DOHH2 (cell line): ENCODE data around the gene SHC4.

ENCODE experiments used
- H3F3A ChIP-seq: fragments of 200-600 bp; sonication (generic), shearing (Covaris generic); 2 replicates; pipeline ENCODE4 v1.6.0; 2016; ENCODE audit warnings: antibody characterized with exemption, mild to moderate bottlenecking; ENCODE audit not compliant: control insufficient read depth, insufficient read depth
- H3K27ac ChIP-seq: fragments of 200-600 bp; sonication (generic); 2 replicates; pipeline ENCODE4 v1.5.1; 2014; ENCODE audit warnings: low read depth, mild to moderate bottlenecking, low read length, moderate library complexity
- H3K27me3 ChIP-seq: fragments of 200-600 bp; sonication (generic); 2 replicates; pipeline ENCODE4 v1.6.1; 2014; ENCODE audit warnings: mild to moderate bottlenecking, low read length, mixed read lengths; ENCODE audit not compliant: control insufficient read depth
- H3K36me3 ChIP-seq: fragments of 200-600 bp; sonication (generic); 2 replicates; pipeline ENCODE4 v1.6.1; 2014; ENCODE audit warnings: mild to moderate bottlenecking, low read length, moderate library complexity, mixed read lengths; ENCODE audit not compliant: control insufficient read depth
- H3K4me1 ChIP-seq: fragments of 200-600 bp; sonication (generic); 2 replicates; pipeline ENCODE4 v1.6.1; 2014; ENCODE audit warnings: mild to moderate bottlenecking, low read length, mixed read lengths; ENCODE audit not compliant: control insufficient read depth
- H3K4me2 ChIP-seq: fragments of 200-600 bp; sonication (generic); 2 replicates; pipeline ENCODE4 v1.6.0; 2014; ENCODE audit warnings: mild to moderate bottlenecking, low read length, moderate library complexity
- H3K4me3 ChIP-seq: fragments of 200-600 bp; sonication (generic); 2 replicates; pipeline ENCODE4 v1.5.1; 2014; ENCODE audit warnings: mild to moderate bottlenecking, low read length, mixed read lengths
- H3K79me2 ChIP-seq: fragments of 200-600 bp; sonication (generic); 2 replicates; pipeline ENCODE4 v1.6.1; 2014; ENCODE audit warnings: mild to moderate bottlenecking, low read length, mixed read lengths; ENCODE audit not compliant: control insufficient read depth
- H3K9me2 ChIP-seq: fragments of 200-600 bp; sonication (generic); replicated peaks from 2 replicates; pipeline ENCODE4 v1.6.1; 2014; ENCODE audit warnings: mild to moderate bottlenecking, low read length, mixed read lengths; ENCODE audit not compliant: control insufficient read depth
- H3K9me3 ChIP-seq: fragments of 200-600 bp; sonication (generic); 2 replicates; pipeline ENCODE4 v1.6.1; 2014; ENCODE audit warnings: antibody characterized with exemption, low read length, mixed read lengths; ENCODE audit not compliant: control insufficient read depth, insufficient read depth
- H4K20me1 ChIP-seq: fragments of 200-600 bp; sonication (generic); 2 replicates; pipeline ENCODE4 v1.6.0; 2014; ENCODE audit warnings: low read depth, mild to moderate bottlenecking, antibody characterized with exemption, low read length, moderate library complexity; ENCODE audit not compliant: control insufficient read depth, insufficient read depth
- CTCF ChIP-seq: fragments of 200-600 bp; sonication (generic); IDR thresholded peaks from one replicate; pipeline ENCODE4 v1.5.1; 2014; ENCODE audit warnings: antibody characterized with exemption, mild to moderate bottlenecking, low read depth, low read length; ENCODE audit not compliant: poor library complexity, severe bottlenecking
- EZH2phosphoT487 ChIP-seq: fragments of 200-600 bp; sonication (generic); IDR thresholded peaks from 2 replicates; pipeline ENCODE4 v1.6.1; 2017; ENCODE audit warnings: borderline replicate concordance, mild to moderate bottlenecking, antibody characterized with exemption, low read length, moderate library complexity, mixed read lengths

Gene SHC4

GRCh38 chr15:48967336-48967735 is 3.6 kb upstream of the SHC4 start:
- Histone ChIP-seq H3K4me2 (no peak overlapping the region), H3F3A (no peaks in the 10 kb centered on the region), H3K4me1 (no peaks in the 10 kb centered on the region), H3K9me2 (no peaks in the 10 kb centered on the region), H3K79me2 (no peaks in the 10 kb centered on the region), H4K20me1 (no peaks in the 10 kb centered on the region), H3K36me3 (no peaks in the 10 kb centered on the region), H3K9me3 (no peaks in the 10 kb centered on the region), H3K4me3 (no peak overlapping the region), H3K27me3 (no peaks in the 10 kb centered on the region), H3K27ac (no peak overlapping the region)
- TF ChIP-seq CTCF (no peak), EZH2phosphoT487 (no peak)

GRCh38 chr15:48966595-48967301 is 3.0 kb upstream of the SHC4 start:
- no peaks in the 10 kb centered on the region for H3F3A ChIP-seq
- H3K4me2 ChIP-seq: no peak overlapping the region
- H3K4me1 ChIP-seq: no peaks in the 10 kb centered on the region
- no peaks in the 10 kb centered on the region for H3K27me3 ChIP-seq
- no peak for TF ChIP-seq EZH2phosphoT487
- no peak for TF ChIP-seq CTCF
- H3K9me2 ChIP-seq: no peaks in the 10 kb centered on the region
- H3K9me3 ChIP-seq: no peaks in the 10 kb centered on the region
- no peak overlapping the region for H3K27ac ChIP-seq
- H3K79me2 ChIP-seq: no peaks in the 10 kb centered on the region
- H4K20me1 ChIP-seq: no peaks in the 10 kb centered on the region
- no peak overlapping the region for H3K4me3 ChIP-seq
- no peaks in the 10 kb centered on the region for H3K36me3 ChIP-seq

- no peaks in the 10 kb centered on the region for H3K9me2 ChIP-seq
- H3K27me3 ChIP-seq: no peaks in the 10 kb centered on the region
- no peaks in the 10 kb centered on the region for H4K20me1 ChIP-seq
- H3K79me2 ChIP-seq: no peaks in the 10 kb centered on the region
- no peak overlapping the region for H3K4me3 ChIP-seq
- H3K27ac ChIP-seq: no peak overlapping the region
- no peak for TF ChIP-seq EZH2phosphoT487
- TF ChIP-seq CTCF: no peak
- H3K9me3 ChIP-seq: no peaks in the 10 kb centered on the region
- H3K4me2 ChIP-seq: no peak overlapping the region
- no peaks in the 10 kb centered on the region for H3K4me1 ChIP-seq
- no peaks in the 10 kb centered on the region for H3F3A ChIP-seq
- H3K36me3 ChIP-seq: no peaks in the 10 kb centered on the region
Observed at GRCh38 chr15:48965972-48966371, 2.3 kb upstream of the SHC4 start.
